Trophoblast cell (in vitro differentiated cells and primary cell): ENCODE data around the gene SLAIN1.

ENCODE experiments used
- DNase-seq, 2 donors: peaks; one replicate each; pipeline ENCODE4 v3.0.0-alpha.2; 2016
- H2AFZ ChIP-seq: 2 replicates; pipeline ENCODE4 v1.6.1; 2013; ENCODE audit warnings: low read length, moderate library complexity, mild to moderate bottlenecking; ENCODE audit not compliant: insufficient read depth, poor library complexity
- H2AK5ac ChIP-seq: 2 replicates; pipeline ENCODE4 v1.6.1; 2013; ENCODE audit warnings: mild to moderate bottlenecking, low read length
- H2BK120ac ChIP-seq: 2 replicates; pipeline ENCODE4 v1.6.1; 2013; ENCODE audit warnings: low read length, mild to moderate bottlenecking, moderate library complexity; ENCODE audit not compliant: insufficient read depth, poor library complexity
- H2BK12ac ChIP-seq: 2 replicates; pipeline ENCODE4 v1.6.1; 2013; ENCODE audit warnings: mild to moderate bottlenecking, low read length, moderate library complexity
- H2BK5ac ChIP-seq: 2 replicates; pipeline ENCODE4 v1.6.1; 2013; ENCODE audit warnings: low read length, low read depth, moderate library complexity, mild to moderate bottlenecking; ENCODE audit not compliant: poor library complexity
- H3K14ac ChIP-seq: 2 replicates; pipeline ENCODE4 v1.6.1; 2013; ENCODE audit warnings: mild to moderate bottlenecking, low read length
- H3K18ac ChIP-seq: 2 replicates; pipeline ENCODE4 v1.6.1; 2013; ENCODE audit warnings: mild to moderate bottlenecking, low read length
- H3K23ac ChIP-seq: 2 replicates; pipeline ENCODE4 v1.6.1; 2013; ENCODE audit warnings: low read length
- H3K27ac ChIP-seq: 2 replicates; pipeline ENCODE4 v1.5.1; 2013; ENCODE audit warnings: low read depth, mild to moderate bottlenecking, inconsistent platforms, low read length, moderate library complexity
- H3K27me3 ChIP-seq: 2 replicates; pipeline ENCODE4 v1.6.1; 2013; ENCODE audit warnings: inconsistent platforms, mild to moderate bottlenecking, low read length, moderate library complexity; ENCODE audit not compliant: insufficient read depth
- H3K36me3 ChIP-seq, 2 experiments: 1 replicate in 1 of 2; 2 replicates in 1 of 2; pipeline ENCODE4 v1.6.1; 2013; ENCODE audit warnings: low read length in 2 of 2, mild to moderate bottlenecking in 2 of 2, moderate library complexity in 1 of 2; ENCODE audit not compliant: insufficient read depth in 2 of 2, control insufficient read depth in 1 of 2
- H3K4ac ChIP-seq: 2 replicates; pipeline ENCODE4 v1.6.1; 2013; ENCODE audit warnings: low read depth, mild to moderate bottlenecking, low read length, moderate library complexity
- H3K4me1 ChIP-seq, 2 experiments: 1 replicate in 1 of 2; 2 replicates in 1 of 2; pipeline ENCODE4 v1.6.1; 2013; ENCODE audit warnings: low read length in 2 of 2, mild to moderate bottlenecking in 2 of 2, moderate library complexity in 1 of 2; ENCODE audit not compliant: insufficient read depth in 2 of 2, control insufficient read depth in 1 of 2
- H3K4me2 ChIP-seq: 2 replicates; pipeline ENCODE4 v1.6.1; 2013; ENCODE audit warnings: inconsistent platforms, mild to moderate bottlenecking, low read length, moderate library complexity
- H3K4me3 ChIP-seq: 2 replicates; pipeline ENCODE4 v1.5.1; 2013; ENCODE audit warnings: mild to moderate bottlenecking, low read depth, low read length, inconsistent platforms
- H3K79me1 ChIP-seq: one replicate; pipeline ENCODE4 v1.6.1; 2013; ENCODE audit warnings: low read length
- H3K79me2 ChIP-seq: 2 replicates; pipeline ENCODE4 v1.6.1; 2013; ENCODE audit warnings: low read length, mild to moderate bottlenecking; ENCODE audit not compliant: control insufficient read depth, insufficient read depth, poor library complexity
- H3K9ac ChIP-seq: 2 replicates; pipeline ENCODE4 v1.6.1; 2013; ENCODE audit warnings: mild to moderate bottlenecking, low read length
- H3K9me3 ChIP-seq: 2 replicates; pipeline ENCODE4 v1.6.1; 2013; ENCODE audit warnings: low read depth, mild to moderate bottlenecking, control low read depth, inconsistent platforms, low read length; ENCODE audit not compliant: insufficient read depth
- H4K12ac ChIP-seq: 2 replicates; pipeline ENCODE4 v1.6.1; 2013; ENCODE audit warnings: low read depth, mild to moderate bottlenecking, low read length, moderate library complexity
- H4K8ac ChIP-seq: 2 replicates; pipeline ENCODE4 v1.6.1; 2013; ENCODE audit warnings: low read depth, mild to moderate bottlenecking, low read length, moderate library complexity
- H4K91ac ChIP-seq: one replicate; pipeline ENCODE4 v1.6.1; 2013; ENCODE audit warnings: low read depth, mild to moderate bottlenecking, low read length, moderate library complexity
- WGBS: extraction: QIAGEN DNeasy Blood & Tissue Kit; methylation state at CpG from one replicate; pipeline ENCODE4 v1.1.7; 2013; ENCODE audit warnings: missing lambda C conversion rate; ENCODE audit not compliant: insufficient read length, insufficient coverage; ENCODE audit errors: extremely low coverage; 5-methylcytosine and 5-hydroxymethylcytosine counted together

The SLAIN1 gene

GRCh38 chr13:77693449-77693940, 4.0 kb upstream of the SLAIN1 start:
- Histone ChIP-seq H3K4ac (no peak overlapping the region), H3K4me1 (peaks cover 0 to under 1% of the 10 kb centered on the region in 2 experiments), H3K4me3 (no peak overlapping the region), H3K9me3 (no peaks in the 10 kb centered on the region), H3K27ac (no peak overlapping the region), H3K79me1 (no peaks in the 10 kb centered on the region), H2BK5ac (no peak overlapping the region), H2BK120ac (no peak overlapping the region), H2AK5ac (no peak overlapping the region), H3K36me3 (no peaks in the 10 kb centered on the region), H4K12ac (no peak overlapping the region), H3K14ac (no peak overlapping the region), H3K79me2 (no peaks in the 10 kb centered on the region), H4K8ac (no peak overlapping the region), H2BK12ac (no peak overlapping the region), H4K91ac (no peak overlapping the region), H3K23ac (no peak overlapping the region), H3K4me2 (no peak overlapping the region), H3K27me3 (no peaks in the 10 kb centered on the region), H2AFZ (no peak overlapping the region), H3K9ac (no peak overlapping the region), H3K18ac (no peak overlapping the region)
- DNase-seq: no peak
- no CpG with 5 or more reads among the region's 2 CpGs for WGBS

- Histone ChIP-seq H3K14ac (no peak overlapping the region), H2AFZ (no peak overlapping the region)
Observed at GRCh38 chr13:77696006-77696878, 1.2 kb upstream of the SLAIN1 start.

GRCh38 chr13:77696879-77697216, 639 bp upstream of the SLAIN1 start:
- Histone ChIP-seq H3K79me2 (no peaks in the 10 kb centered on the region), H4K12ac (no peak overlapping the region), H4K91ac (no peak overlapping the region), H3K9ac (no peak overlapping the region), H3K36me3 (no peaks in the 10 kb centered on the region), H3K4ac (no peak overlapping the region), H3K18ac (no peak overlapping the region), H3K9me3 (no peaks in the 10 kb centered on the region), H3K27me3 (no peaks in the 10 kb centered on the region), H2BK120ac (no peak overlapping the region), H3K23ac (no peak overlapping the region), H3K4me3 (no peak overlapping the region), H3K4me1 (peaks cover 0 to 4% of the 10 kb centered on the region in 2 experiments), H3K4me2 (peak overlapping the region; percentile 94), H3K27ac (no peak overlapping the region), H2BK5ac (no peak overlapping the region), H2BK12ac (no peak overlapping the region), H2AK5ac (no peak overlapping the region), H2AFZ (peak overlapping the region; percentile 42), H4K8ac (no peak overlapping the region), H3K14ac (no peak overlapping the region), H3K79me1 (no peaks in the 10 kb centered on the region)
- peak in 1 of 2 donors; percentile 5 for DNase-seq
- no CpG with 5 or more reads among the region's 3 CpGs for WGBS

More at GRCh38 chr13:77696006-77696878, 1.2 kb upstream of the SLAIN1 start:
- Histone ChIP-seq H3K4me1 (peaks cover 0 to 4% of the 10 kb centered on the region in 2 experiments), H3K27me3 (no peaks in the 10 kb centered on the region), H2BK5ac (no peak overlapping the region), H3K9ac (peak overlapping the region; percentile 58), H4K12ac (no peak overlapping the region), H4K8ac (no peak overlapping the region), H3K9me3 (no peaks in the 10 kb centered on the region), H3K4me3 (no peak overlapping the region), H2AK5ac (no peak overlapping the region), H3K18ac (no peak overlapping the region), H3K27ac (no peak overlapping the region), H3K79me1 (no peaks in the 10 kb centered on the region), H2BK12ac (no peak overlapping the region), H3K23ac (no peak overlapping the region), H3K4ac (no peak overlapping the region), H2BK120ac (no peak overlapping the region), H4K91ac (no peak overlapping the region), H3K4me2 (no peak overlapping the region), H3K36me3 (no peaks in the 10 kb centered on the region), H3K79me2 (no peaks in the 10 kb centered on the region)
- WGBS: no CpG with 5 or more reads among the region's 9 CpGs
- DNase-seq: peak; percentile 43 to 83

- H3K27me3 ChIP-seq: no peaks in the 10 kb centered on the region
- H3K79me1 ChIP-seq: no peaks in the 10 kb centered on the region
- no peak overlapping the region for H2BK120ac ChIP-seq
- H3K79me2 ChIP-seq: no peaks in the 10 kb centered on the region
- H2BK5ac ChIP-seq: no peak overlapping the region
- DNase-seq: peak in 1 of 2 donors; percentile 10
- H2AFZ ChIP-seq: peak overlapping the region; percentile 63
- H3K4ac ChIP-seq: no peak overlapping the region
- no peak overlapping the region for H2BK12ac ChIP-seq
- no peak overlapping the region for H4K8ac ChIP-seq
- H2AK5ac ChIP-seq: no peak overlapping the region
- peaks cover 0 to 4% of the 10 kb centered on the region in 2 experiments for H3K4me1 ChIP-seq
- no peaks in the 10 kb centered on the region for H3K36me3 ChIP-seq
- WGBS: no CpG with 5 or more reads among the region's 75 CpGs
- no peak overlapping the region for H3K23ac ChIP-seq
- no peak overlapping the region for H3K14ac ChIP-seq
- H4K12ac ChIP-seq: no peak overlapping the region
- no peak overlapping the region for H3K27ac ChIP-seq
- H3K18ac ChIP-seq: no peak overlapping the region
- no peak overlapping the region for H3K9ac ChIP-seq
- H3K4me2 ChIP-seq: peak overlapping the region; percentile 87
- peak overlapping the region; percentile 93 for H3K4me3 ChIP-seq
- no peak overlapping the region for H4K91ac ChIP-seq
- H3K9me3 ChIP-seq: no peaks in the 10 kb centered on the region
Observed at GRCh38 chr13:77698201-77699058, 943 bp downstream of the SLAIN1 start.
